ENCODE data around the gene BCAS1. TPM values are rescaled to one million over a fixed set of nuclear protein-coding genes. Genes with fewer than 3 reads are reported as not detected.

The BCAS1 gene
- total and polyA plus RNA-seq, 2 donors (not counting 3 experiments of a cell fraction or from before 2014, with no cell fraction given) = not detected

DNA sequence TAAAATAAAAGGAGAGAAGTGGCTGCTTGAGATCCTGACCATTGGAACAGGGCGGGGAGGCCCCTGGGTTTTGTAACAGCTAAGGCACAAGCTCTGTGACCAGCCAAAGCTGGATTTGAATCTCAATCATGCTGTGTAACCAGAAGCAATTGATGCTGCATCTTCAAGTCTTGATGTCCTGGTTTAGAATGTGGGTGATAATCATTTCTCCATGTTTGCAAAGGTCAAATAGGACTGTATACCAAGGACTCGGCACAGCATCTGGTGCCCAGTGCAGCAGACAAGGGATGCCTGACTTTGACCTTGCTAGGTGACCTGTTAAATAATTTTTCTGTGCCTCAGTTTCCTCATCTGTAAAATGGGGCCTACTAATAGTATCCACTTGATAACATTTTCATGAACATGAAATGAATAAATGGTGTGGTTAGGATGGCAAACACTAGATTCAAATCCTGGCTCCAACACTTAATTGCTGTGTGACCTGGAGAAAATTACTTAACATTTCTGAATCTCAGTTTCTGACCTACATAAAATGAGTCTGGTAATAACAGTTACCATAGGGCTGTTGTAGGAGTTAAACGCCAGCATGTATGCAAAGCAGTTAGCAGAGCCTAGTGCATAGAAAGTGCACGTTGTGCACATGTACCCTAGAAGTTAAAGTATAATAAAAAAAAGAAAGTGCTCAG is 46.3 kb upstream of the BCAS1 start:
- CTCF ChIA-PET = interaction anchor here (0.6 to 1.5 kb wide), 2 partner anchors 13 to 83 kb away, joined by 3 to 4 read pairs; no protein-coding TSS in a partner anchor
- no peak for FAIRE-seq
- dilution Hi-C loops (cut with MboI; ENCODE audit: extremely low pct_ligation_motif_present, low sequenced_read_pairs) (no loop called here), intact Hi-C loops (cut with micrococcal nuclease) (no loop called here)
- Histone ChIP-seq H3K4me3 (replicated peaks in 1 of 3; ENCODE audit: insufficient read depth in 1 of 3, low read depth in 1 of 3, low read length in 3 of 3) (no peak overlapping the region), H3K4me2 (ENCODE audit: insufficient read depth, low read length) (no peak overlapping the region), H4K20me1 (replicated peaks; ENCODE audit: control insufficient read depth, extremely low read depth, insufficient read depth, low read length) (no peaks in the 10 kb centered on the region), H2AFZ (ENCODE audit: low read depth, low read length) (no peak overlapping the region), H3K79me2 (ENCODE audit: control insufficient read depth, insufficient read depth, low read length) (no peaks in the 10 kb centered on the region), H3K9me3 (replicated peaks; ENCODE audit: control insufficient read depth, insufficient read depth, low read length) (no peaks in the 10 kb centered on the region), H3K27me3 (ENCODE audit: control insufficient read depth in 2 of 2, insufficient read depth in 2 of 2, low read length in 2 of 2) (no peaks in the 10 kb centered on the region), H3K4me1 (ENCODE audit: control insufficient read depth, extremely low read depth, insufficient read depth, low read length) (no peaks in the 10 kb centered on the region), H3K27ac (ENCODE audit: insufficient read depth, low read depth, low read length) (no peak overlapping the region), H3K9me1 (replicated peaks; ENCODE audit: control insufficient read depth, extremely low read depth, insufficient read depth, low read length) (no peaks in the 10 kb centered on the region), H3K9ac (replicated peaks; ENCODE audit: extremely low read depth, insufficient read depth, low read length) (no peak overlapping the region), H3K36me3 (ENCODE audit: control insufficient read depth in 2 of 2, extremely low read depth in 1 of 2, insufficient read depth in 2 of 2, low read length in 2 of 2) (no peaks in the 10 kb centered on the region)
- DNase-seq (ENCODE audit: low read depth, low spot score) = no peak
- TF ChIP-seq EZH2 (IDR thresholded peaks at IDR 0.05; ENCODE audit: borderline replicate concordance, low read depth, low read length, severe bottlenecking) (no peak), POLR2A (IDR thresholded peaks at IDR 0.05; ENCODE audit: low read depth, low read length) (no peak), JUN (IDR thresholded peaks at IDR 0.05; ENCODE audit: borderline replicate concordance, insufficient read depth, insufficient read length, low read depth) (no peak), POLR2AphosphoS5 (IDR thresholded peaks at IDR 0.05; ENCODE audit: insufficient read depth, low read depth, low read length) (no peak), FOS (IDR thresholded peaks at IDR 0.05; ENCODE audit: borderline replicate concordance, insufficient read depth, low read length) (no peak), MYC (IDR thresholded peaks at IDR 0.05; ENCODE audit: low read depth, low read length) (no peak), GATA2 (IDR thresholded peaks at IDR 0.05; ENCODE audit: insufficient read depth, insufficient read length, low read depth, low read length) (no peak)
- TF ChIP-seq, protein P1, sequence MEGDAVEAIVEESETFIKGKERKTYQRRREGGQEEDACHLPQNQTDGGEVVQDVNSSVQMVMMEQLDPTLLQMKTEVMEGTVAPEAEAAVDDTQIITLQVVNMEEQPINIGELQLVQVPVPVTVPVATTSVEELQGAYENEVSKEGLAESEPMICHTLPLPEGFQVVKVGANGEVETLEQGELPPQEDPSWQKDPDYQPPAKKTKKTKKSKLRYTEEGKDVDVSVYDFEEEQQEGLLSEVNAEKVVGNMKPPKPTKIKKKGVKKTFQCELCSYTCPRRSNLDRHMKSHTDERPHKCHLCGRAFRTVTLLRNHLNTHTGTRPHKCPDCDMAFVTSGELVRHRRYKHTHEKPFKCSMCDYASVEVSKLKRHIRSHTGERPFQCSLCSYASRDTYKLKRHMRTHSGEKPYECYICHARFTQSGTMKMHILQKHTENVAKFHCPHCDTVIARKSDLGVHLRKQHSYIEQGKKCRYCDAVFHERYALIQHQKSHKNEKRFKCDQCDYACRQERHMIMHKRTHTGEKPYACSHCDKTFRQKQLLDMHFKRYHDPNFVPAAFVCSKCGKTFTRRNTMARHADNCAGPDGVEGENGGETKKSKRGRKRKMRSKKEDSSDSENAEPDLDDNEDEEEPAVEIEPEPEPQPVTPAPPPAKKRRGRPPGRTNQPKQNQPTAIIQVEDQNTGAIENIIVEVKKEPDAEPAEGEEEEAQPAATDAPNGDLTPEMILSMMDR (IDR thresholded peaks at IDR 0.05; ENCODE audit: extremely low read depth in 1 of 2, insufficient read depth in 1 of 2, low read depth in 1 of 2, low read length in 2 of 2) = no peak
- TF ChIP-seq, protein P2, sequence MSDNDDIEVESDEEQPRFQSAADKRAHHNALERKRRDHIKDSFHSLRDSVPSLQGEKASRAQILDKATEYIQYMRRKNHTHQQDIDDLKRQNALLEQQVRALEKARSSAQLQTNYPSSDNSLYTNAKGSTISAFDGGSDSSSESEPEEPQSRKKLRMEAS (IDR thresholded peaks at IDR 0.05; ENCODE audit: insufficient read depth, insufficient read length) = no peak
- BruUV-seq (replicated peaks) = no TSS peak
- POLR2A ChIA-PET = no interaction called here
